ENCODE results near the gene MYO18B.

MYO18B gene

GRCh38 chr22:25895678-25896077, 153.7 kb downstream of the MYO18B start:
- peaks cover 5% of the 10 kb centered on the region for H3K27me3 ChIP-seq
- no peak overlapping the region for H3K4me3 ChIP-seq (ENCODE audit: low read depth in 1 of 2, low read length in 1 of 2)
- H3K36me3 ChIP-seq: no peaks in the 10 kb centered on the region
- no peaks in the 10 kb centered on the region for H3K4me1 ChIP-seq (ENCODE audit: control insufficient read depth in 1 of 2, insufficient read depth in 1 of 2, low read depth in 1 of 2, low read length in 1 of 2)
- no peak overlapping the region for H3K27ac ChIP-seq
- no peaks in the 10 kb centered on the region for H3K9me3 ChIP-seq
- no peak for TF ChIP-seq CTCF (IDR thresholded peaks at IDR 0.05)

- Histone ChIP-seq H3K27me3 (peaks cover under 1% of the 10 kb centered on the region), H3K4me3 (ENCODE audit: low read depth in 1 of 2, low read length in 1 of 2) (no peak overlapping the region), H3K9me3 (no peaks in the 10 kb centered on the region), H3K27ac (no peak overlapping the region), H3K36me3 (no peaks in the 10 kb centered on the region), H3K4me1 (ENCODE audit: control insufficient read depth in 1 of 2, insufficient read depth in 1 of 2, low read depth in 1 of 2, low read length in 1 of 2) (no peaks in the 10 kb centered on the region)
- no peak for TF ChIP-seq CTCF (IDR thresholded peaks at IDR 0.05)
Observed at GRCh38 chr22:25896098-25896497, 154.1 kb downstream of the MYO18B start.

- Histone ChIP-seq H3K4me1 (ENCODE audit: control insufficient read depth in 1 of 2, insufficient read depth in 1 of 2, low read depth in 1 of 2, low read length in 1 of 2) (no peaks in the 10 kb centered on the region), H3K4me3 (ENCODE audit: low read depth in 1 of 2, low read length in 1 of 2) (no peak overlapping the region), H3K36me3 (no peaks in the 10 kb centered on the region), H3K9me3 (no peaks in the 10 kb centered on the region), H3K27me3 (no peaks in the 10 kb centered on the region), H3K27ac (no peak overlapping the region)
- TF ChIP-seq CTCF (IDR thresholded peaks at IDR 0.05): no peak
Observed at GRCh38 chr22:25896592-25896991, 154.6 kb downstream of the MYO18B start.

GRCh38 chr22:25898707-25899365, 156.8 kb downstream of the MYO18B start:
- H3K9me3 ChIP-seq: no peaks in the 10 kb centered on the region
- no peak overlapping the region for H3K27ac ChIP-seq
- no peaks in the 10 kb centered on the region for H3K36me3 ChIP-seq
- H3K4me1 ChIP-seq (ENCODE audit: control insufficient read depth in 1 of 2, insufficient read depth in 1 of 2, low read depth in 1 of 2, low read length in 1 of 2): no peaks in the 10 kb centered on the region
- peaks cover 11% of the 10 kb centered on the region for H3K27me3 ChIP-seq
- TF ChIP-seq CTCF (IDR thresholded peaks at IDR 0.05): no peak
- no peak overlapping the region for H3K4me3 ChIP-seq (ENCODE audit: low read depth in 1 of 2, low read length in 1 of 2)

GRCh38 chr22:25899566-25899965, 157.6 kb downstream of the MYO18B start:
- no peak for TF ChIP-seq CTCF (IDR thresholded peaks at IDR 0.05)
- Histone ChIP-seq H3K27me3 (peaks cover 17% of the 10 kb centered on the region), H3K4me1 (ENCODE audit: control insufficient read depth in 1 of 2, insufficient read depth in 1 of 2, low read depth in 1 of 2, low read length in 1 of 2) (no peaks in the 10 kb centered on the region), H3K36me3 (no peaks in the 10 kb centered on the region), H3K9me3 (no peaks in the 10 kb centered on the region), H3K27ac (no peak overlapping the region), H3K4me3 (ENCODE audit: low read depth in 1 of 2, low read length in 1 of 2) (no peak overlapping the region)

All from neutrophil (primary cell).